Nephron progenitor cell (in vitro differentiated cells): ENCODE results near the gene IER5.

Experiments used
- DNase-seq: peaks from one replicate; pipeline ENCODE4 v3.0.0; 2021
- H3K27ac Mint-ChIP-seq: 2 replicates; pipeline ENCODE4 v1.8.0; 2021; ENCODE audit warnings: mild to moderate bottlenecking, moderate library complexity, mixed read lengths
- H3K27me3 Mint-ChIP-seq: 2 replicates; pipeline ENCODE4 v1.8.0; 2021; ENCODE audit warnings: mild to moderate bottlenecking, low read depth, mixed read lengths; ENCODE audit not compliant: poor library complexity
- H3K36me3 Mint-ChIP-seq: 2 replicates; pipeline ENCODE4 v1.8.0; 2021; ENCODE audit warnings: low read depth, mixed read lengths
- H3K4me1 Mint-ChIP-seq: 2 replicates; pipeline ENCODE4 v1.8.0; 2021; ENCODE audit warnings: mixed read lengths
- H3K4me3 Mint-ChIP-seq: 2 replicates; pipeline ENCODE4 v1.8.0; 2021; ENCODE audit warnings: mild to moderate bottlenecking, moderate library complexity, mixed read lengths
- H3K9me3 Mint-ChIP-seq: 2 replicates; pipeline ENCODE4 v1.8.0; 2021; ENCODE audit warnings: mild to moderate bottlenecking, moderate library complexity, mixed read lengths
- CTCF ChIP-seq: fragments of 200-600 bp; sonication (generic); IDR thresholded peaks from 2 replicates; pipeline ENCODE4 v1.5.0; 2021; ENCODE audit warnings: antibody characterized with exemption

Gene IER5

GRCh38 chr1:181073638-181074037 lies 14.9 kb upstream of the IER5 start:
- H3K27ac Mint-ChIP-seq = no peak overlapping the region
- DNase-seq = no peak
- H3K27me3 Mint-ChIP-seq = peaks cover 26% of the 10 kb centered on the region
- TF ChIP-seq CTCF = no peak
- no peak overlapping the region for H3K4me3 Mint-ChIP-seq
- no peaks in the 10 kb centered on the region for H3K36me3 Mint-ChIP-seq
- peaks cover 15% of the 10 kb centered on the region for H3K4me1 Mint-ChIP-seq
- peaks cover 3% of the 10 kb centered on the region for H3K9me3 Mint-ChIP-seq

GRCh38 chr1:181075766-181076350 lies 12.6 kb upstream of the IER5 start:
- no peak for DNase-seq
- Mint-ChIP-seq H3K4me1 (peaks cover 24% of the 10 kb centered on the region), H3K36me3 (no peaks in the 10 kb centered on the region), H3K4me3 (no peak overlapping the region), H3K27ac (no peak overlapping the region), H3K27me3 (peaks cover 23% of the 10 kb centered on the region), H3K9me3 (peaks cover 3% of the 10 kb centered on the region)
- TF ChIP-seq CTCF = no peak

- no peak overlapping the region for H3K4me3 Mint-ChIP-seq
These were observed 11.6 kb upstream of the IER5 start for GRCh38 chr1:181076852-181077251.

GRCh38 chr1:181077576-181078242 lies 10.8 kb upstream of the IER5 start:
- Mint-ChIP-seq H3K36me3 (no peaks in the 10 kb centered on the region), H3K27ac (peak overlapping the region; percentile 10), H3K4me3 (no peak overlapping the region), H3K27me3 (peaks cover 23% of the 10 kb centered on the region), H3K4me1 (peaks cover 24% of the 10 kb centered on the region), H3K9me3 (peaks cover 3% of the 10 kb centered on the region)
- TF ChIP-seq CTCF = no peak
- DNase-seq = no peak

More at GRCh38 chr1:181076852-181077251, 11.6 kb upstream of the IER5 start:
- Mint-ChIP-seq H3K27ac (no peak overlapping the region), H3K36me3 (no peaks in the 10 kb centered on the region), H3K4me1 (peaks cover 24% of the 10 kb centered on the region), H3K27me3 (peaks cover 23% of the 10 kb centered on the region), H3K9me3 (peaks cover 3% of the 10 kb centered on the region)
- TF ChIP-seq CTCF = no peak
- no peak for DNase-seq

- Mint-ChIP-seq H3K4me1 (peaks cover 30% of the 10 kb centered on the region), H3K4me3 (no peak overlapping the region), H3K9me3 (peaks cover 3% of the 10 kb centered on the region), H3K27ac (peak overlapping the region; percentile 32), H3K36me3 (no peaks in the 10 kb centered on the region), H3K27me3 (peaks cover 23% of the 10 kb centered on the region)
- DNase-seq = no peak
- no peak for TF ChIP-seq CTCF
These were observed 9.1 kb upstream of the IER5 start for GRCh38 chr1:181079382-181079781.

GRCh38 chr1:181079920-181080319 lies 8.6 kb upstream of the IER5 start:
- no peak for DNase-seq
- Mint-ChIP-seq H3K4me1 (peaks cover 33% of the 10 kb centered on the region), H3K27me3 (peaks cover 19% of the 10 kb centered on the region), H3K9me3 (peaks cover under 1% of the 10 kb centered on the region), H3K27ac (no peak overlapping the region), H3K36me3 (no peaks in the 10 kb centered on the region), H3K4me3 (no peak overlapping the region)
- TF ChIP-seq CTCF = no peak
